Measurements from ENCODE around the gene CALML6.

GRCh38 chr1:1910033-1910465 lies 5.0 kb upstream of the CALML6 start:
- TF ChIP-seq CTCF (IDR thresholded peaks at IDR 0.05; ENCODE audit: control extremely low read depth in 1 of 3, insufficient read depth in 1 of 3, low read depth in 1 of 3, low read length in 3 of 3) (no peak), GTF2F1 (IDR thresholded peaks at IDR 0.05; ENCODE audit: borderline replicate concordance, low read depth, low read length) (no peak), EZH2 (IDR thresholded peaks at IDR 0.05; ENCODE audit: low read depth, low read length, severe bottlenecking) (no peak), POLR2A (IDR thresholded peaks at IDR 0.05; ENCODE audit: control extremely low read depth in 1 of 2, low read depth in 2 of 2, low read length in 2 of 2) (no peak), SIN3A (conservative IDR thresholded peaks at IDR 0.05 in 1 of 2, IDR thresholded peaks at IDR 0.05 in 1 of 2; ENCODE audit: low read depth in 1 of 2, low read length in 2 of 2) (no peak), CHD1 (IDR thresholded peaks at IDR 0.05; ENCODE audit: low read depth, low read length) (no peak), CEBPB (IDR thresholded peaks at IDR 0.05; ENCODE audit: low read depth, low read length) (no peak), KDM4A (IDR thresholded peaks at IDR 0.05; ENCODE audit: low read depth, low read length, severe bottlenecking) (no peak), EP300 (IDR thresholded peaks at IDR 0.05; ENCODE audit: borderline replicate concordance in 1 of 2, low read depth in 2 of 2, low read length in 2 of 2) (no peak), POLR2AphosphoS5 (IDR thresholded peaks at IDR 0.05; ENCODE audit: low read depth, low read length) (no peak)
